Astrocyte of the hippocampus (primary cell): ENCODE results near the gene PRKG2.
A peak's percentile ranks its signal among the peaks of the same experiment; 100 is the strongest.
"Not testable (repeated sequence)": the region's sequence is repeated elsewhere in the genome, so short reads cannot be mapped to it uniquely, and the experiment has no call there.

Source experiments
- DNase-seq: peaks from one replicate; pipeline ENCODE4 v3.0.0; 2011; ENCODE audit warnings: low read depth, low spot score

PRKG2 gene

GRCh38 chr4:81153714-81154323, 61.2 kb downstream of the PRKG2 start:
- DNase-seq: not testable (repeated sequence)

- DNase-seq: no peak
Observed at GRCh38 chr4:81152839-81153713, 61.9 kb downstream of the PRKG2 start.

GRCh38 chr4:81149976-81150375, 65.0 kb downstream of the PRKG2 start:
- DNase-seq: no peak

DNA sequence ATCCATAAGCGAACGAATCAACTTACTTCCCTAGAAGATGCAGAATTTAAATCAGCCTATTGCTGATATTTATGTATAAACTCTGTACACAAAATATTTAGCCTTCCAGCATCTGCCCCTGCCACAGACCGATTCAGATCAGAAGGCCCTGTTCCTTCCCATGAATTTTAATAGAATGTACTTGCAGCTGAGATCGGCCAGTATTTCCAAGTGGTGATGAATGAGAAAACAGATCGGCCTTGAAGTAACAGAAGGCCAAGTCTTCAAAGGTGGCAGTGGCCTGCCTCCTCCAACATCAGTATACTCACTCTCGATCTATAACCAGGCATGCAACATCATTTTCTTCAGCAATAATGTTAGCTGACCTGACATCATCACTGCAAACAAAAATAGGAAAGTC, 66.4 kb downstream of the PRKG2 start:
- DNase-seq: no peak

DNA sequence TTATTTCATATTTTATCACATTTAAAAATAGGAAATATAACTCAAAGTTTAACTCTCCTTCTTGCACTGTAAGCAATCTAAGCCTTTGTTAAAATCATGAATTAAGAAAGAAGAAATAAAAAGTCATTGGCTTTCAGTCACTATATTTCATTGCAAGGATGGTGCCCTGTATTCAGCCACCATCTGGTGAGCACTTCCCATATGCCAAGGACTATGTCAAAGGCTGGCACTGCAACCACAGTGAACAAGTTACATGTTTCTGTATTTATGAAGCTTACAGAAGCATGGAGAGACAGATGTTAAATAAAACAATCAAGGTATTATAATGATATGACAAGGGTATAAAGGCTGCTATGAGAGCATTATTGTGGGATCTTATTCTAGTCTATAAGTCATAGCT, 68.6 kb downstream of the PRKG2 start:
- DNase-seq: no peak

DNA sequence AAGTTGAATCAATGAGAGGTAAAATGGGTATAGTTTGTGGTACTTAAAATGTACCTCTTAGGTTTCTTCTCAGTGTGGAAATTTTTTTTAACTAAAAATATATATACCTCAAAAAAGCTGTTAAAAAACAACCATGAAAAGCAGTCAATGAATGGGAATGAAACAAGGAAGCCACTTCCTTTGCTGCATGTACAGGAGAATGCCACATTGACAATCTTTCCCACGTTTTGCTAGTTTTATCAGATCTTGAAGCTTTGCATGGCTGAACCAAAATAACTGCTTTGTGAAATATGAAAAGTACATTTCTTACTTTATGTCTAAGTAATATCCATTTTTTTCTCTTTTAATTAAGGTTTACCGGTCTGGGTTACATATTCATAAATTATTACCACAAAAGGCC, 71.8 kb downstream of the PRKG2 start:
- no peak for DNase-seq

DNA sequence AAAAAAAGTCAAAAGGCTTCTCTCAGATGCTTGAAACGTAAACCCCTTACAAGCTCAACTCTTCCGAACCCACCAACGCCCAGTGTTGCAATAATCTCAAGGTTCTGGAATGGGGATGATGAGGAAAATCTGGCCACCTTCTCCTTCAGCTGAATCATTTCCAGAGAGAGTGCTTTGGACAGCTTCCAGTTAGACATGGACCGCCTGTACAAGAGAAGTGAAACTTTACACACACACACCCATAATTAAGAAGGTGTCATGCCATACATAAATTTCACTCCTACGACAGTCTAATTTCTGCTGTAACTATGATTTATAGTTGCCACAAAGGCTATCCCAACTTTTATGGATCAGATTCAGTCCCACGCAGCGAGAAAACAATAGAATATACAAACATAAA, 72.3 kb downstream of the PRKG2 start:
- no peak for DNase-seq

- DNase-seq: no peak
Observed at GRCh38 chr4:81137894-81138293, 77.1 kb downstream of the PRKG2 start.

DNA sequence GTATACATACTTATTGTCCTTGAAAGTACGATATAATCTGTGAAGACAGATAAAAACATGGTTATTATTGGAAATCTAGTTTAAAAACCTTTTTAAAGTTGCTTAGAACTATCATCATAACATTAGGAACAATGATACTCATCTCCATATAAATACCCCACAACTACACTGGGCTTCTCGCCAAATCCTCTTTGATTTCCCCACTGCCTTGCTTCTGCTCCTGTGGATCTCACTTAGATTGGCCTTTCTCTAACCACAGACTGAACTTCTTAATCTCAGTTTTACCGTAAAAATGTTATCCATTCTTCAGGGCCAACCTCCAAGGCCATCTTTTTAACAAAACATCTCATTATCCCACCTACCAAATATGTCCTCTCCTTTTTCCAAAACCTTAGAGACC, 77.6 kb downstream of the PRKG2 start:
- DNase-seq: peak; percentile 14

DNA sequence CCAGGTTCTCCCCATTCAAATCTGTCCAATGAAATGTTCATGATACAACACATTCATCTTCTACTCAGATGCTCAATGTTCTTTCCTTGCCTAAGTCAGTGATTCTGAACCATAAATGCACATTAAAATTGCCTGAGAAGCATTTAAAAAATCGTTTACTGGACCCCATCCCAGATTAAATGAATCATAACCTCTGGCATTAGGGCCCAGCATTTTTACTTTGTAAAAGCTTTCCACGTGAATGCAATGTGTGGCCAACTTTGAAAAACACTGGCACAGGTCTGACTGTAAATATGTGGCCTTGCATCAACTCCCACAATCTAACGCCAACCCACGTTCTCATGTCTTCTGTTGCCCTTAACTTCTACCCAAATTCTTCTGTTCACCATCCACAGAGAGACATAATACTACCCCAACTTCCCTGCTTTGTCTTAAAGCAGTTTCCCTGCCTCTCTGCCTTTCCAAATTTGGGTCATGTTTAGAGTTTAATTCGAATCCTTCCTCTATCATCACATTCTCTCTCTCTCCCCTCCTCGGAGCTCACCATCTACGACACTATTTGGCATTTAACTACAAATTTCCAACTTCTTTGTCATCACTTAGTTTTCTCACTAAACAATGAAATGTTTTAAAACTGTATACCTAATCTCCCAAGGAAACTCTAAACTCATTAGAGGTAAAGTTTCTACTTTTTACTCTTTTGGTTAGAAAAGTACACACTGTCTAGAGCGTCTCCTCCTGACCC, 78.7 kb downstream of the PRKG2 start:
- DNase-seq: peak; percentile 88

DNA sequence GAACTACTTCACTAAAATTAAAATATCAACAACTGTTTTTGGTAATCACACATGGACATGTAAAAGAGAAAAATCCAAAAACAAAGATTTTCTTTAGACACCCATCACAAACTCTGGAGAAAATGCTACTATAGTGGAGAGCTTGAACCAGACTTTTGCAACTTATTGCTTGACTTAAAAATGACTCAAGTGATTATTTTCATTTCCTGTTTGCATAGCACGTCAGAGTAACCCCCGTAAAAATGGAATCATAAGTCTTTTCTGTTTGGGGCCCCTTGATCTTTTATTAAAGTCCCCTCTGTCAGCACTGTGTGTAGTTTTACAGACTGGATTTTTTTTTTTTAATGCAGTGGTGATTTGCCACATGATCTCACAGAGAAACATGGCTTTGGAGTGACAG, 79.5 kb downstream of the PRKG2 start:
- DNase-seq: no peak

- no peak for DNase-seq
Observed at GRCh38 chr4:81131563-81131962, 83.5 kb downstream of the PRKG2 start.

- DNase-seq: no peak
Observed at GRCh38 chr4:81131066-81131465, 84.0 kb downstream of the PRKG2 start.

DNA sequence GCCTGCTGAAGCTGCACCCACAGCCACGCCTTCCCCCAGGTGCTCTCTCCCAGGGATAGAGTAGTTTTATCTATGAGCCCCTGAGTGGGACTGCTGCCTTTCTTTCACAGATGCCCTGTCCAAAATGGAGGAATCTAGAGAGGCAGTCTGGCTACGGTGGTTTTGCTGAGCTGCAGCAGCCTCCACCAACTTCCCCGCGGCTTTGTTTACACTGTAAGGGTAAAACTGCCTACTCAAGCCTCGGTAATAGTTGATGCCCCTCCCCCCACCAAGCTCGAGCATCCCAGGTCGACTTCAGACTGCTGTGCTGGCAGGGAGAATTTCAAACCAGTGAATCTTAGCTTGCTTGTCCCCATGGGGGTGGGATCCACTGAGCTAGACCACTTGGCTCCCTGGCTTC, 84.5 kb downstream of the PRKG2 start:
- no peak for DNase-seq

- DNase-seq: no peak
Observed at GRCh38 chr4:81120055-81120454, 95.0 kb downstream of the PRKG2 start.

- DNase-seq: no peak
Observed at GRCh38 chr4:81118086-81118485, 96.9 kb downstream of the PRKG2 start.

DNA sequence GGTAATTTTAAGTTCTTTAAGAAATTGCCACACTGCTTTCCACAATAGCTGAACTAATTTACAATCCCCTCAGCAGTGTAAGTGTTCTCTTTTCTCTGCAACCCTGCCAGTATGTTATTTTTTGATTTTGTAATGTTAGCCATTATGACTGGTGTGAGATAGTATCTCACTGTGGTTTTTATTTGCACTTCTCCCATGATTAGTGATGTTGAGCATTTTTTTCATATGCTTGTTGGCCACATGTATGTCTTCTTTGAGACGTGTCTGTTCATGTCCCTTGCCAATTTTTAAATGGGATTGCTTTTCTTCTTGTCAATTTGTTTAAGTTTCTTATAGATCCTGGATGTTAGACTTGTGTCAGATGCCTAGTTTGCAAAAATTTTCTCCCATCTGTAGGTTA, 98.5 kb downstream of the PRKG2 start:
- no peak for DNase-seq

DNA sequence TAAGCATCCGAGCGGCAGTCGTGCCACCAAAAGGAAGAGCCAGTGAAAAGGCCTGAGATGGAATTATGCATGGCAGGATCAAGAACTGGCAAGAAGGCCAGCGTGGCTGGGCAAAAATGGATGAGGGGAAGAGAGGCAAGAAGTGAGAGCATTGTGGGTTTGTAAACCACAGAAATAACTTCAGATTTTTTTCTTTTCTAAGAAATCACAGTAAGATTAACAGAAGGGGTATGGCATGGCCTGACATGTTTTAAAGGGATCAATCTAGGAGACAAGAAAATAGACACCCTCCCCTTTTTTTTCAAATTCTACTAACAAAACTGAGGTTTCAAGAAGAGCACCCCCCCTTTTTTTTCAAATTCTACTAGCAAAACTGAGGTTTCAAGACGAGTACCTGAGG, 102.0 kb downstream of the PRKG2 start:
- no peak for DNase-seq

DNA sequence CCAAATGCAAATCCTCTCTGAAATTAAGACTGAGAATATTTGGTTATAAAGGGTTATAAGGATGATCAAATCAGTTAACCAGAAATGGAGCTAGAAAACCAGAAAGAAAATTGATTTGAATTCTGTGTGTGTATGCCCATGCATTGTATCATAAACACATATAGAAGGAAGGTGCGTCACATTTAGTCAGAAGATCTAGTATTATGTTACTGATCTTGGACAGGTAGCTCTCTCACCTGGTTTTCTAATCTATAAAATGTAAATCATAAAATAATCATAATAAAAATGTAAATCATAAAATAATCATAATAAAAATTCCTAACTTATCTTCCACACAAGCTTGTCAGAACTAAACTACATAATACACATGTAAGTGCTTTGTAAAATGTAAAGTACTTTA, 105.7 kb downstream of the PRKG2 start:
- no peak for DNase-seq

DNA sequence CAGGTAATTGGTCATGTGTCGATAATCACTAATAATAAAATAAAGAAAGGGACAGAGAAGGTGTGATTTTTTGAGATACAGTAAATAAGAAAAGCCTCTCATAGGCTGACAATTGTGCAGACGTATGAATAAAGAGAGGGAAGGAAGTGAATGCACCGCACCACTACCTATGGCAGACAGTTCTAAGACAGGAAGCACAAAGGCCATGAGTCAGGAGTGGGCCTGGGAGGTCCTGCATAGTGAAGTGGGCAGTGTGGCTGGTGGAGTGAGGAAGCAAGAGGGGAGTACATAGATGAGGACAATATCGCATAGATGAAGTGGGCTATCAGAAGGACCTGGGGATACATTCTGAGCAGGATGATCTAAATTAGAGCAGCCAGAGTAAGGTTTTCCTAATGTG, 108.9 kb downstream of the PRKG2 start:
- DNase-seq: no peak

- DNase-seq: no peak
Observed at GRCh38 chr4:81102107-81102506, 112.9 kb downstream of the PRKG2 start.

DNA sequence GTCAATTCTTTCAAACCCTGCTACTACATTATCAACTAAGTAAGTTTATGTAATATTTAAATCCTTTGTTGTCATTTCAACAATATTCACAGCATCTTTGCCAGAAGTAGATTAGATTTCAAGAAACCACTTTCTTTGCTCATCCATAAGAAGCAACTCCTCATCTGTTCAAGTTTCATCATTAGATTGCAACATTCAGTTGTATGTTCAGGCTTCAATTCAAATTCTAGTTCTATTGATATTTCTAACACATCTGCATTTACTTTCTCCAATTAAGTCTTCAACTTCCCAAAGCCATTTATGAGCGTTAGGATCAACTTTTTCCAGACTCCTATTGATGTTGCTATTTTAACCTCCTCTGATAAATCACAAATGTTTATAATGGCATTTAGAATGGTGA, 118.5 kb downstream of the PRKG2 start:
- DNase-seq: no peak

DNA sequence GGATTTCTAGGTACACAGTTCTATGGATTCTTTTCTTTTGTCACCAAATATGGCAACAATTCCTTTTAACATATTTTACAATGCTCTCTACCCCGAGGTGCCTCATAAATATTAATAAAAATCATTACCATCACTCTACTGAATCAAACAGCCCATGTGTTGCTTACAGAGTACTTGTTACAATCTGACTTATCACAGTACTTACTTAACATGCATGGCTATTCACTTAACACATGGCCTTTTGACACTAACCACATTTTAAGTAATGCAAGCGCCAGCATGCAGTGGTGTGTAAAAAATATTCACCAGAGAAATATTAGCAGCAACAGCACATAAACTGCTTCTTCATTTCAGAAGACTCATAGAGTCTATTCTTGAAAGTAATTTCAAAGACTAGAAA, 119.6 kb downstream of the PRKG2 start:
- no peak for DNase-seq
